H9 (cell line): ENCODE data around the gene MAP2. TPM values are rescaled to one million over a fixed set of nuclear protein-coding genes. Genes with fewer than 3 reads are reported as not detected.

Source experiments
- DNase-seq: peaks from one replicate; pipeline ENCODE4 v3.0.0-alpha.2; 2017
- H2AFZ ChIP-seq: one replicate; pipeline ENCODE4 v1.6.1; 2013; ENCODE audit warnings: mild to moderate bottlenecking, low read length, control low read depth, moderate library complexity
- H2AK5ac ChIP-seq: 2 replicates; pipeline ENCODE4 v1.6.1; 2013; ENCODE audit warnings: low read length, control low read depth, mixed read lengths; ENCODE audit not compliant: insufficient read length
- H2BK120ac ChIP-seq: one replicate; pipeline ENCODE4 v1.6.1; 2013; ENCODE audit warnings: low read depth, mild to moderate bottlenecking, low read length, control low read depth, inconsistent platforms; ENCODE audit not compliant: poor library complexity, severe bottlenecking
- H2BK12ac ChIP-seq: 2 replicates; pipeline ENCODE4 v1.6.1; 2013; ENCODE audit warnings: low read length, control low read depth, mixed read lengths, low read depth; ENCODE audit not compliant: insufficient read length
- H2BK15ac ChIP-seq: 2 replicates; pipeline ENCODE4 v1.6.1; 2013; ENCODE audit warnings: low read depth, low read length, control low read depth
- H2BK20ac ChIP-seq: one replicate; pipeline ENCODE4 v1.6.1; 2013; ENCODE audit warnings: low read depth, mild to moderate bottlenecking, low read length, control low read depth, inconsistent platforms; ENCODE audit not compliant: poor library complexity, severe bottlenecking
- H2BK5ac ChIP-seq: 2 replicates; pipeline ENCODE4 v1.6.1; 2013; ENCODE audit warnings: low read length, control low read depth, mixed read lengths; ENCODE audit not compliant: insufficient read length
- H3K14ac ChIP-seq: 2 replicates; pipeline ENCODE4 v1.6.1; 2013; ENCODE audit warnings: low read length, control low read depth; ENCODE audit not compliant: insufficient read depth
- H3K18ac ChIP-seq: 2 replicates; pipeline ENCODE4 v1.6.1; 2013; ENCODE audit warnings: low read depth, mild to moderate bottlenecking, mixed read lengths, low read length, control low read depth; ENCODE audit not compliant: insufficient read length
- H3K23ac ChIP-seq: 2 replicates; pipeline ENCODE4 v1.6.1; 2013; ENCODE audit warnings: low read length, control low read depth, mixed read lengths, low read depth; ENCODE audit not compliant: insufficient read length
- H3K23me2 ChIP-seq: 2 replicates; pipeline ENCODE4 v1.6.1; 2013; ENCODE audit warnings: low read depth, mild to moderate bottlenecking, mixed read lengths, low read length, control low read depth; ENCODE audit not compliant: insufficient read length, poor library complexity, severe bottlenecking
- H3K27ac ChIP-seq: 2 replicates; pipeline ENCODE4 v1.5.1; 2013; ENCODE audit warnings: low read length, control low read depth, mixed read lengths, low read depth; ENCODE audit not compliant: insufficient read length
- H3K27me3 ChIP-seq: 2 replicates; pipeline ENCODE4 v1.6.1; 2013; ENCODE audit warnings: low read length, control low read depth, inconsistent platforms; ENCODE audit not compliant: insufficient read depth
- H3K4ac ChIP-seq: 2 replicates; pipeline ENCODE4 v1.6.1; 2013; ENCODE audit warnings: low read depth, mild to moderate bottlenecking, control low read depth, inconsistent platforms, low read length, moderate library complexity
- H3K4me1 ChIP-seq: 2 replicates; pipeline ENCODE4 v1.6.1; 2013; ENCODE audit warnings: low read length, control low read depth, inconsistent platforms; ENCODE audit not compliant: insufficient read depth
- H3K4me2 ChIP-seq: 2 replicates; pipeline ENCODE4 v1.6.1; 2013; ENCODE audit warnings: low read length, control low read depth, mixed read lengths; ENCODE audit not compliant: insufficient read length, insufficient read depth
- H3K56ac ChIP-seq: 2 replicates; pipeline ENCODE4 v1.6.1; 2013; ENCODE audit warnings: low read depth, mild to moderate bottlenecking, mixed read lengths, low read length, control low read depth; ENCODE audit not compliant: insufficient read length
- H3K79me1 ChIP-seq: 2 replicates; pipeline ENCODE4 v1.6.1; 2013; ENCODE audit warnings: low read depth, mild to moderate bottlenecking, moderate library complexity, low read length, control low read depth, inconsistent platforms; ENCODE audit not compliant: insufficient read depth, poor library complexity, severe bottlenecking
- H3K79me2 ChIP-seq: 2 replicates; pipeline ENCODE4 v1.6.1; 2013; ENCODE audit warnings: low read length, control low read depth, inconsistent platforms; ENCODE audit not compliant: insufficient read depth
- H3K9ac ChIP-seq: 2 replicates; pipeline ENCODE4 v1.6.1; 2013; ENCODE audit warnings: low read length, control low read depth, mixed read lengths; ENCODE audit not compliant: insufficient read length; ENCODE audit errors: extremely low read depth
- H3K9me3 ChIP-seq: one replicate; pipeline ENCODE4 v1.6.1; 2013; ENCODE audit warnings: low read depth, low read length, inconsistent platforms; ENCODE audit not compliant: control insufficient read depth
- H3T11ph ChIP-seq: one replicate; pipeline ENCODE4 v1.6.1; 2013; ENCODE audit warnings: mild to moderate bottlenecking, low read length, control low read depth, inconsistent platforms
- H4K20me1 ChIP-seq: one replicate; pipeline ENCODE4 v1.6.1; 2013; ENCODE audit not compliant: control insufficient read depth, insufficient read length, insufficient read depth
- H4K5ac ChIP-seq: 2 replicates; pipeline ENCODE4 v1.6.1; 2013; ENCODE audit warnings: low read depth, mild to moderate bottlenecking, mixed read lengths, low read length, control low read depth; ENCODE audit not compliant: insufficient read length
- H4K8ac ChIP-seq: replicated peaks from 2 replicates; pipeline ENCODE4 v1.6.1; 2013; ENCODE audit warnings: low read length, control low read depth, mixed read lengths, low read depth; ENCODE audit not compliant: insufficient read length
- H4K91ac ChIP-seq: 2 replicates; pipeline ENCODE4 v1.6.1; 2013; ENCODE audit warnings: low read depth, mild to moderate bottlenecking, moderate library complexity, mixed read lengths, low read length, control low read depth; ENCODE audit not compliant: insufficient read length
- H3K27ac Mint-ChIP-seq, 3 experiments: 2 replicates in 2 of 3; 3 replicates in 1 of 3; pipeline ENCODE4 v1.8.0; 2020 to 2021; ENCODE audit warnings: mixed read lengths in 3 of 3, mild to moderate bottlenecking in 1 of 3, moderate library complexity in 1 of 3
- H3K27me3 Mint-ChIP-seq: 2 replicates; pipeline ENCODE4 v1.8.0; 2021; ENCODE audit warnings: low read depth, mild to moderate bottlenecking, moderate library complexity, mixed read lengths
- H3K36me3 Mint-ChIP-seq, 3 experiments: 2 replicates in 2 of 3; 3 replicates in 1 of 3; pipeline ENCODE4 v1.8.0; 2020 to 2021; ENCODE audit warnings: low read depth in 3 of 3, mixed read lengths in 3 of 3; ENCODE audit not compliant: insufficient read depth in 1 of 3
- H3K4me1 Mint-ChIP-seq, 2 experiments: 2 replicates each; pipeline ENCODE4 v1.8.0; 2020; ENCODE audit warnings: mixed read lengths in 2 of 2
- H3K4me3 Mint-ChIP-seq, 2 experiments: 2 replicates in 1 of 2; 3 replicates in 1 of 2; pipeline ENCODE4 v1.8.0; 2020 to 2021; ENCODE audit warnings: mild to moderate bottlenecking in 2 of 2, mixed read lengths in 2 of 2, moderate library complexity in 1 of 2
- H3K9me3 Mint-ChIP-seq, 2 experiments: 2 replicates in 1 of 2; 3 replicates in 1 of 2; pipeline ENCODE4 v1.8.0; 2020; ENCODE audit warnings: mild to moderate bottlenecking in 2 of 2, mixed read lengths in 2 of 2, moderate library complexity in 1 of 2
- CTCF ChIP-seq: fragments of 200-600 bp; sonication (generic); conservative IDR thresholded peaks from 3 replicates; pipeline ENCODE4 v1.8.0; 2021; ENCODE audit warnings: antibody characterized with exemption, mild to moderate bottlenecking
- WGBS: extraction: QIAGEN DNeasy Blood & Tissue Kit; methylation state at CpG from one replicate; pipeline ENCODE4 v1.1.7; 2013; ENCODE audit warnings: missing lambda C conversion rate, low lambda C conversion rate, mixed read lengths; ENCODE audit not compliant: insufficient read length; ENCODE audit errors: extremely low coverage; 5-methylcytosine and 5-hydroxymethylcytosine counted together
- total RNA-seq: library from RNA; stranded (reverse); gene quantifications from 2 replicates; pipeline ENCODE4 v1.2.1, GENCODE V29; 2021

The MAP2 gene
- total RNA-seq, 1 experiment from 2014 or later = 0.87 TPM

GRCh38 chr2:209592106-209592505, 168.3 kb downstream of the MAP2 start:
- Histone ChIP-seq H4K8ac (no peak overlapping the region), H2AFZ (no peak overlapping the region), H2AK5ac (no peak overlapping the region), H3K79me2 (no peaks in the 10 kb centered on the region), H3K27me3 (no peaks in the 10 kb centered on the region), H3K79me1 (no peaks in the 10 kb centered on the region), H3K56ac (no peak overlapping the region), H3K14ac (no peak overlapping the region), H3K4me2 (no peak overlapping the region), H2BK120ac (no peak overlapping the region), H3K4me1 (no peaks in the 10 kb centered on the region), H2BK15ac (no peak overlapping the region), H3K9me3 (no peaks in the 10 kb centered on the region), H4K20me1 (no peaks in the 10 kb centered on the region), H3K9ac (no peak overlapping the region), H3K23ac (no peak overlapping the region), H4K91ac (no peak overlapping the region), H2BK20ac (no peak overlapping the region), H2BK5ac (no peak overlapping the region), H4K5ac (no peak overlapping the region), H3K4ac (no peak overlapping the region), H3K18ac (no peak overlapping the region), H3T11ph (no peak overlapping the region), H2BK12ac (no peak overlapping the region), H3K23me2 (no peaks in the 10 kb centered on the region), H3K27ac (no peak overlapping the region)
- DNase-seq = no peak
- TF ChIP-seq CTCF = no peak
- no peak overlapping the region; a peak in 1 of 5 replicates for H3K4me3 Mint-ChIP-seq
- H3K9me3 Mint-ChIP-seq = peaks cover 4 to 6% of the 10 kb centered on the region in 2 experiments; a peak in 3 of 5 replicates
- H3K27ac Mint-ChIP-seq = no peak overlapping the region
- peaks cover 0 to 8% (median 6%) of the 10 kb centered on the region in 3 experiments; a peak in 4 of 7 replicates for H3K36me3 Mint-ChIP-seq
- no peaks in the 10 kb centered on the region for H3K27me3 Mint-ChIP-seq
- no CpG with 5 or more reads among the region's 3 CpGs for WGBS
- H3K4me1 Mint-ChIP-seq = no peaks in the 10 kb centered on the region; a peak in 1 of 4 replicates
